PC-3 (cell line): ENCODE data around the gene PEX16.

ENCODE experiments used
- EZH2 ChIP-seq: fragments of 300-600 bp; sonication (generic); IDR thresholded peaks from one replicate; pipeline ENCODE4 v1.6.1; 2017; ENCODE audit warnings: antibody characterized with exemption, mild to moderate bottlenecking, low read length; ENCODE audit not compliant: unreplicated experiment
- EZH2phosphoT487 ChIP-seq: fragments of 300-600 bp; sonication (generic); IDR thresholded peaks from 2 replicates; pipeline ENCODE4 v1.6.1; 2018; ENCODE audit warnings: mild to moderate bottlenecking, antibody characterized with exemption, low read length, borderline replicate concordance
- TF ChIP-seq, protein P1 (sequence below): fragments of 300-600 bp; sonication (generic); conservative IDR thresholded peaks from 2 replicates; pipeline ENCODE4 v1.5.1; 2017; ENCODE audit warnings: antibody characterized with exemption, low read depth, mild to moderate bottlenecking, low read length

DNA sequence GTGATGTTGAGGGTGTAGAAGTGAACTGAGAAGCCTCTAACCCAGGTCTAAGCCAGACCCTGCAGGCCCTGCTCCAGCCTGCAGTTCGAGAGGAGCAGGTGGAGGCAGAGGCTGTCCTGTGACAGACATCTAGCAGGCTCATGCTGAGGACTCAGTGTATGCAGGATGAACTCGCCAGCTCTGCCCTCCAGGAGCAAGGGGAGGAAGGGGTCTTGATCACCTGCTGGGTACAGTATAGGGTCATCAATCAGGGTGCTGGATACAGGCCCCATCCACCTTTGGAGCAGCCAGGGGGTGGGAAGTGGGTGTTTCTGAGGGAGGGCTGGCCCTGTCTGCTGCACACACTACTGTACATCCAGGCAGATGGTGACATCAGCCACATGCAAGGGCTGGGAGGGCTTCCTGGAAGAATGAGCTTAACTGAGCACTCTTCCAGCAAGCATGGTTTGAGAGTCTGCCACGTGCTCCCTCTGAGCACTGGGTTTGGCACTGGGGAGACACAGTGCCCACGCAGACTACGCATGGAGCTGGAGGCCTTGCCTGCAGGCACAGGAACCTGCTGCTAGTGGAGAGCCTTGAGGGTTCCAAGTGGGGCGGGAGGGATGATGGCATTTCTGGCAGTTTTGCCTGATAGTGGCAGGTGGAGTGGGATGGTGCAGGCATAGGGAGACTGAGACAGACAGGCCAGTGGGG is 23.0 kb downstream of the PEX16 start:
- TF ChIP-seq, protein P1, sequence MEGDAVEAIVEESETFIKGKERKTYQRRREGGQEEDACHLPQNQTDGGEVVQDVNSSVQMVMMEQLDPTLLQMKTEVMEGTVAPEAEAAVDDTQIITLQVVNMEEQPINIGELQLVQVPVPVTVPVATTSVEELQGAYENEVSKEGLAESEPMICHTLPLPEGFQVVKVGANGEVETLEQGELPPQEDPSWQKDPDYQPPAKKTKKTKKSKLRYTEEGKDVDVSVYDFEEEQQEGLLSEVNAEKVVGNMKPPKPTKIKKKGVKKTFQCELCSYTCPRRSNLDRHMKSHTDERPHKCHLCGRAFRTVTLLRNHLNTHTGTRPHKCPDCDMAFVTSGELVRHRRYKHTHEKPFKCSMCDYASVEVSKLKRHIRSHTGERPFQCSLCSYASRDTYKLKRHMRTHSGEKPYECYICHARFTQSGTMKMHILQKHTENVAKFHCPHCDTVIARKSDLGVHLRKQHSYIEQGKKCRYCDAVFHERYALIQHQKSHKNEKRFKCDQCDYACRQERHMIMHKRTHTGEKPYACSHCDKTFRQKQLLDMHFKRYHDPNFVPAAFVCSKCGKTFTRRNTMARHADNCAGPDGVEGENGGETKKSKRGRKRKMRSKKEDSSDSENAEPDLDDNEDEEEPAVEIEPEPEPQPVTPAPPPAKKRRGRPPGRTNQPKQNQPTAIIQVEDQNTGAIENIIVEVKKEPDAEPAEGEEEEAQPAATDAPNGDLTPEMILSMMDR = no peak
- TF ChIP-seq EZH2 (no peak), EZH2phosphoT487 (no peak)
